22Rv1 (cell line): Measurements from ENCODE around the gene CTSK.

Experiments
- CTCF ChIP-seq: fragments of 450-650 bp; IDR thresholded peaks from 2 replicates; pipeline ENCODE4 v1.5.1; 2017; ENCODE audit warnings: mild to moderate bottlenecking
- ZFX ChIP-seq: fragments of 450-650 bp; IDR thresholded peaks from 2 replicates; pipeline ENCODE4 v1.6.1; 2017; ENCODE audit warnings: antibody characterized with exemption, borderline replicate concordance

- TF ChIP-seq CTCF (no peak), ZFX (no peak)
These were observed 54.6 kb downstream of the CTSK start for GRCh38 chr1:150753416-150753815.
